OCI-LY7 (cell line): ENCODE results near the gene CDC42EP1. TPM values are rescaled to one million over a fixed set of nuclear protein-coding genes. Genes with fewer than 3 reads are reported as not detected.

Experiments used
- BruUV-seq: library from RNA; stranded (reverse); fragments of 400-500 nt; replicated peaks from 2 replicates; lab custom pipeline; 2021; lab: Mats Ljungman, UMichigan
- CTCF ChIA-PET: fragments of 300-600 bp; sonication (Branson Sonifier 250); formaldehyde crosslinking; loops from one replicate; lab custom pipeline; 2022; ENCODE audit warnings: antibody characterized with exemption; ENCODE audit not compliant: unreplicated experiment; lab: Charles Lee
- POLR2A ChIA-PET: fragments of 300-600 bp; sonication (Branson Sonifier 250); formaldehyde crosslinking; loops from one replicate; lab custom pipeline; 2022; ENCODE audit warnings: antibody characterized with exemption; lab: Charles Lee
- DNase-seq: peaks from one replicate; pipeline ENCODE4 v3.0.0-alpha.2; 2015; ENCODE audit warnings: low spot score
- H2AFZ ChIP-seq: fragments of 200-600 bp; sonication (generic), shearing (Covaris generic); 2 replicates; pipeline ENCODE4 v1.6.1; 2014; ENCODE audit warnings: mild to moderate bottlenecking, antibody characterized with exemption, low read length, moderate library complexity
- H3K27ac ChIP-seq: fragments of 200-600 bp; sonication (generic); 2 replicates; pipeline ENCODE4 v1.5.1; 2014; ENCODE audit warnings: mixed run types, low read depth, mild to moderate bottlenecking, moderate library complexity, low read length, inconsistent platforms; ENCODE audit not compliant: poor library complexity, severe bottlenecking
- H3K36me3 ChIP-seq: fragments of 200-600 bp; sonication (generic); 2 replicates; pipeline ENCODE4 v1.6.1; 2014; ENCODE audit warnings: mild to moderate bottlenecking, antibody characterized with exemption, low read length, moderate library complexity, mixed read lengths; ENCODE audit not compliant: insufficient read depth
- H3K4me1 ChIP-seq: fragments of 200-600 bp; sonication (generic); 2 replicates; pipeline ENCODE4 v1.5.1; 2014; ENCODE audit warnings: mild to moderate bottlenecking, low read length; ENCODE audit not compliant: insufficient read depth, poor library complexity, severe bottlenecking
- H3K4me2 ChIP-seq: fragments of 200-600 bp; sonication (generic); 2 replicates; pipeline ENCODE4 v1.6.1; 2014; ENCODE audit warnings: mild to moderate bottlenecking, low read length
- H3K4me3 ChIP-seq: fragments of 200-600 bp; sonication (generic); 2 replicates; pipeline ENCODE4 v1.5.1; 2014; ENCODE audit warnings: mild to moderate bottlenecking, low read depth, low read length; ENCODE audit not compliant: poor library complexity, severe bottlenecking
- H3K79me2 ChIP-seq: fragments of 200-600 bp; sonication (generic); 2 replicates; pipeline ENCODE4 v1.6.1; 2016; ENCODE audit warnings: low read depth, mild to moderate bottlenecking, low read length, moderate library complexity, mixed read lengths; ENCODE audit not compliant: insufficient read depth
- H3K9me2 ChIP-seq: fragments of 200-600 bp; sonication (generic); 2 replicates; pipeline ENCODE4 v1.6.1; 2016; ENCODE audit warnings: mild to moderate bottlenecking, low read length, mixed read lengths; ENCODE audit not compliant: insufficient read depth
- H3K9me3 ChIP-seq: fragments of 200-600 bp; sonication (generic); 2 replicates; pipeline ENCODE4 v1.6.1; 2014; ENCODE audit warnings: mild to moderate bottlenecking, mixed run types, low read length, mixed read lengths
- H4K20me1 ChIP-seq: fragments of 200-600 bp; sonication (generic); 2 replicates; pipeline ENCODE4 v1.6.1; 2014; ENCODE audit warnings: mild to moderate bottlenecking, antibody characterized with exemption, low read length, moderate library complexity, mixed read lengths; ENCODE audit not compliant: insufficient read depth
- EZH2phosphoT487 ChIP-seq: fragments of 200-600 bp; sonication (generic); IDR thresholded peaks from 2 replicates; pipeline ENCODE4 v1.6.1; 2018; ENCODE audit warnings: low read depth, borderline replicate concordance, mild to moderate bottlenecking, mixed run types, antibody characterized with exemption, low read length, moderate library complexity, mixed read lengths
- intact Hi-C: fragments of 100-400 bp; cut with micrococcal nuclease; formaldehyde crosslinking; loops from one replicate; pipeline ENCODE4 v1.10.0; 2022; ENCODE audit not compliant: unreplicated experiment
- total RNA-seq, 2 experiments: library from RNA; depleted of rRNA in 1 of 2; stranded (reverse); fragments of >200 nt in 1 of 2; shearing (Covaris generic) in 1 of 2; gene quantifications; 2 replicates each; pipeline ENCODE4 v1.2.3, GENCODE V29; 2014 to 2022
- TF ChIP-seq, protein P1 (sequence below): fragments of 200-600 bp; sonication (generic); conservative IDR thresholded peaks from 2 replicates; pipeline ENCODE4 v1.5.1; 2014; ENCODE audit warnings: mild to moderate bottlenecking, antibody characterized with exemption, low read length, moderate library complexity, mixed read lengths

CDC42EP1 gene
- total RNA-seq, 2 experiments from 2014 or later = not detected

DNA sequence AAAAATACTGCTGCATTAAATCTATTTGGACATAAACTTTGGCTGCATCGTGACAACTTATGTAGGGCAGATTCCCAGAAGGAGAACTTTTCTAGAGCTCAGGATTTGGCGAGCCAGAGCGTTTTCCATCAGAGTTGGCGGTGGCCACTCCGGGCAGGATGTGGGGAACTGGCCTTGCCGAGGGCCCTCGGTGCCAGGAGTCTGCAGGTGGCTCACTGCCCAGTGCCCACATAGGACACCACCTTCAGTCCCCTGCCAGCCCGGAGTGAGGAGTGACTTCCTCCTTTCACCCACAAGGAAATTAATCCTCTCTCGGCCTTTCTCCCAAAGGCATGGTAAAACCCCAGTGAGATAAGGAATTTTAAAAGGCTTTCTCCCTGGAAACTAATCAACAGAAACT, 21.2 kb downstream of the CDC42EP1 start:
- H2AFZ ChIP-seq = no peak overlapping the region
- H3K9me2 ChIP-seq = no peaks in the 10 kb centered on the region
- H3K27ac ChIP-seq = no peak overlapping the region
- ChIA-PET POLR2A (no interaction called here), CTCF (no interaction called here)
- no TSS peak for BruUV-seq
- no peaks in the 10 kb centered on the region for H3K36me3 ChIP-seq
- no peak for TF ChIP-seq EZH2phosphoT487
- TF ChIP-seq, protein P1, sequence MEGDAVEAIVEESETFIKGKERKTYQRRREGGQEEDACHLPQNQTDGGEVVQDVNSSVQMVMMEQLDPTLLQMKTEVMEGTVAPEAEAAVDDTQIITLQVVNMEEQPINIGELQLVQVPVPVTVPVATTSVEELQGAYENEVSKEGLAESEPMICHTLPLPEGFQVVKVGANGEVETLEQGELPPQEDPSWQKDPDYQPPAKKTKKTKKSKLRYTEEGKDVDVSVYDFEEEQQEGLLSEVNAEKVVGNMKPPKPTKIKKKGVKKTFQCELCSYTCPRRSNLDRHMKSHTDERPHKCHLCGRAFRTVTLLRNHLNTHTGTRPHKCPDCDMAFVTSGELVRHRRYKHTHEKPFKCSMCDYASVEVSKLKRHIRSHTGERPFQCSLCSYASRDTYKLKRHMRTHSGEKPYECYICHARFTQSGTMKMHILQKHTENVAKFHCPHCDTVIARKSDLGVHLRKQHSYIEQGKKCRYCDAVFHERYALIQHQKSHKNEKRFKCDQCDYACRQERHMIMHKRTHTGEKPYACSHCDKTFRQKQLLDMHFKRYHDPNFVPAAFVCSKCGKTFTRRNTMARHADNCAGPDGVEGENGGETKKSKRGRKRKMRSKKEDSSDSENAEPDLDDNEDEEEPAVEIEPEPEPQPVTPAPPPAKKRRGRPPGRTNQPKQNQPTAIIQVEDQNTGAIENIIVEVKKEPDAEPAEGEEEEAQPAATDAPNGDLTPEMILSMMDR = no peak
- H4K20me1 ChIP-seq = no peaks in the 10 kb centered on the region
- intact Hi-C loops = no loop called here
- no peak for DNase-seq
- no peaks in the 10 kb centered on the region for H3K79me2 ChIP-seq
- no peaks in the 10 kb centered on the region for H3K9me3 ChIP-seq
- no peak overlapping the region for H3K4me3 ChIP-seq
- H3K4me2 ChIP-seq = no peak overlapping the region
- H3K4me1 ChIP-seq = peaks cover 15% of the 10 kb centered on the region

DNA sequence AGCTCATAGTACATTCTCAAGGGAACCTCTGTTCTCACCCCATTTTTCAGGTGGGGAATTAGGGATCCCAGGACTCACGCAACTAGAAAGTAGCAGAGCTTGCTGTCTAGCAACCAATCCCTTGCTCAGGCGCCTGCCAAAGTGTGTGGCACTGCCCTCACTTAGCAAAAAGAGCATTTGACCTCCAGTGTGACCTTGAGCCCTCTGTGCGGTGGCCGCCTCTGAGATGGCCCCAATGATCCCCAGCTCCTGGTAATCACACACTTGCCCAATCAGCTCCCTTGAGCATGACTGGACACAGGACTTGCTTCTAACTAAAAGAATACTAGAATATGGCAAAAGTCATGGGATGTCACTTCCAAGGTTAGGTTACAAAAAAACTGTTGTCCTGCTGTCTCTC, 22.2 kb downstream of the CDC42EP1 start:
- no peak overlapping the region for H3K27ac ChIP-seq
- ChIA-PET POLR2A (interaction anchor here (0.8 kb wide), 1 partner anchor 9 kb away, joined by 3 read pairs; no protein-coding TSS in a partner anchor), CTCF (interaction anchor here (0.8 to 1.4 kb wide), 2 partner anchors 15 to 21 kb away, joined by 3 to 4 read pairs; no protein-coding TSS in a partner anchor)
- H3K79me2 ChIP-seq = no peaks in the 10 kb centered on the region
- BruUV-seq = no TSS peak
- H2AFZ ChIP-seq = no peak overlapping the region
- no peak overlapping the region for H3K4me3 ChIP-seq
- no peak for DNase-seq
- intact Hi-C loops = no loop called here
- no peaks in the 10 kb centered on the region for H4K20me1 ChIP-seq
- no peaks in the 10 kb centered on the region for H3K36me3 ChIP-seq
- no peaks in the 10 kb centered on the region for H3K9me3 ChIP-seq
- H3K9me2 ChIP-seq = no peaks in the 10 kb centered on the region
- TF ChIP-seq, protein P1 = no peak
- TF ChIP-seq EZH2phosphoT487 = no peak
- H3K4me2 ChIP-seq = no peak overlapping the region
- peaks cover 15% of the 10 kb centered on the region for H3K4me1 ChIP-seq

DNA sequence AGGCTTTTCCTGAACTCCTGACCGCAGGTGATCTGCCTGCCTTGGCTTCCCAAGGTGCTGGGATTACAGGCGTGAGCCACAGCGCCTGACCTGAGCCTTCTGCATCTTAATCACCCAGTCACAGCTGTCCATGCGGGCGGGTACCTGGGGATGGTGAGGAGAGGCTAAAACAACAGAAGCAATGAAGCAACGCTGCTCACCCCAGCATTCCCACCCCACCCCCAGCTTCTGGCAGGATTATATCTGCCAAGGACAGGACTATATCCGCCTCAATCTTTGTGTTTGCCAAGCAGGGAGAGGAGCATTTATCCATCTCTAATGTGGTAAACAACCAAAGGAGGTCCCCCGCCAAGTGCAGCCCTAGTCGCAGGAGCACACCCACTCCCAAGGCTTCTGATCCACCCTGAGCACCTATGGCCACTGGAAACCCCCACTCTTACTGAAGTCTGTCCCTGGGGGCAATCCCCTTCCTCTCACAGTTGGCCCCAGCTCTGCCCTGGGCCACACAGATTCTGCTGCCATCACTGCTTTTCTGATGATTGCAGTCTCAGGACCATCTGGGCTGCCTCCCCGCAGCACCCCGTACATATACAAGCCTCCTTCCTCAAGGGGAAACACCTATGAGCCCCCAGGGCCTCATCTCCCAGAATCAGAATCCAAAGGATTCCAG, 28.4 kb downstream of the CDC42EP1 start:
- DNase-seq = no peak
- Histone ChIP-seq H3K9me3 (no peaks in the 10 kb centered on the region), H3K4me3 (no peak overlapping the region), H3K9me2 (no peaks in the 10 kb centered on the region), H3K4me2 (no peak overlapping the region), H3K79me2 (no peaks in the 10 kb centered on the region), H3K36me3 (no peaks in the 10 kb centered on the region), H3K4me1 (no peaks in the 10 kb centered on the region), H2AFZ (no peak overlapping the region), H3K27ac (no peak overlapping the region), H4K20me1 (no peaks in the 10 kb centered on the region)
- TF ChIP-seq, protein P1 = no peak
- no peak for TF ChIP-seq EZH2phosphoT487
- intact Hi-C loops = no loop called here
- no TSS peak for BruUV-seq
- POLR2A ChIA-PET = no interaction called here
- CTCF ChIA-PET = no interaction called here
